ENCODE data around the gene RPS8.
"Not testable (repeated sequence)": the region's sequence is repeated elsewhere in the genome, so short reads cannot be mapped to it uniquely, and the experiment has no call there.

RPS8 gene

GRCh38 chr1:44775078-44775929 is at the start of gene RPS8:
Gene RPS8 (plus strand): TSS chr1:44775540. CDS start chr1:44775597, 57 bp downstream.
- H3K4me1 ChIP-seq = peaks cover 0 to 27% (median 15%) of the 10 kb centered on the region in 4 donors
- DNase-seq = peak; percentile 92 to 95
- H3K9me3 ChIP-seq = no peaks in the 10 kb centered on the region
- intact Hi-C loops (cut with DNase I; ENCODE audit: low total_unique reads) = loop anchor here (5.0 kb wide), 1 partner anchor 43 kb away; the partner anchor contains the start of gene RNU5D-1
- no peaks in the 10 kb centered on the region for H3K27me3 ChIP-seq
- peaks cover 16 to 41% (median 36%) of the 10 kb centered on the region in 3 donors for H3K36me3 ChIP-seq
- no peak for TF ChIP-seq CTCF (IDR thresholded peaks at IDR 0.05)
- H3K27ac ChIP-seq = peak within 1 kb of the TSS; percentile 96 to 97
- H3K4me3 ChIP-seq = peak within 1 kb of the TSS; percentile 82 to 88

GRCh38 chr1:44730741-44731512 is 44.4 kb upstream of the RPS8 start, which contains the start of gene RNU5D-1:
Gene RNU5D-1 (minus strand): TSS chr1:44731170.
- Histone ChIP-seq H3K4me1 (peaks cover 0 to 29% (median 5%) of the 10 kb centered on the region in 4 donors), H3K27me3 (no peaks in the 10 kb centered on the region), H3K27ac (peak within 1 kb of the TSS; percentile 77 to 80), H3K36me3 (no peaks in the 10 kb centered on the region), H3K4me3 (peak within 1 kb of the TSS; percentile 21 to 29), H3K9me3 (no peaks in the 10 kb centered on the region)
- peak; percentile 94 to 96 for DNase-seq
- TF ChIP-seq CTCF (IDR thresholded peaks at IDR 0.05) = peak; percentile 72 to 78
- intact Hi-C loops (cut with DNase I; ENCODE audit: low total_unique reads) = loop anchor here (5.0 kb wide), 1 partner anchor 46 kb away; the partner anchor contains the start of gene RPS8

DNA sequence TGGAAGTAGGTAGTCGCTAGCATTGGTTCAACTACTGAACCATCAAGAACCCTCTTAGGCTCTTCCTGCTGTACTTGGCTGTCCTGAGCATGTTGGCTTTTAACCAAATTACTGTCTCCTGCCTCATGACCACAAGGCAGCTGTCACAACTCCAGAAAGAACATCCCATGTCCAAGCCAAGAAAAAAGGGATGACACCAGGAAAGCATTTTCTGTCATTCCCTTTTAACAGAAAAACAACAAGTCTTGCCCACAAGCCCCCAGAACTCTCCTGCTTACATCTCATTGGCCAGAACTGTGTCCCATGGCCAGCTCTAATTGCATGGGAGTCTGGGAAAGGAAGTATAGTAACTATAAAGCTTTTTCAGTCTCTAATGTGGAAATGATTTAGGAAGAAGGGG is 42.0 kb upstream of the RPS8 start:
- TF ChIP-seq CTCF (IDR thresholded peaks at IDR 0.05) = no peak
- DNase-seq = peak in 1 of 2 donors; percentile 26
- H3K27me3 ChIP-seq = no peaks in the 10 kb centered on the region
- peaks cover 0 to 24% (median 5%) of the 10 kb centered on the region in 4 donors for H3K4me1 ChIP-seq
- intact Hi-C loops (cut with DNase I; ENCODE audit: low total_unique reads) = loop anchor here (5.0 kb wide), 1 partner anchor 44 kb away; the partner anchor contains the start of gene RPS8
- H3K9me3 ChIP-seq = no peaks in the 10 kb centered on the region
- no peak overlapping the region for H3K4me3 ChIP-seq
- H3K27ac ChIP-seq = peak overlapping the region in 1 of 2 donors; percentile 45
- no peaks in the 10 kb centered on the region for H3K36me3 ChIP-seq

- no peak for TF ChIP-seq CTCF (IDR thresholded peaks at IDR 0.05)
Measured at GRCh38 chr1:44733784-44734183, 41.6 kb upstream of the RPS8 start.

GRCh38 chr1:44735992-44736391 is 39.3 kb upstream of the RPS8 start:
- Histone ChIP-seq H3K4me1 (peaks cover 0 to 20% (median 11%) of the 10 kb centered on the region in 4 donors), H3K27me3 (no peaks in the 10 kb centered on the region), H3K27ac (no peak overlapping the region), H3K4me3 (no peak overlapping the region), H3K36me3 (no peaks in the 10 kb centered on the region), H3K9me3 (no peaks in the 10 kb centered on the region)
- TF ChIP-seq CTCF (IDR thresholded peaks at IDR 0.05) = no peak
- intact Hi-C loops (cut with DNase I; ENCODE audit: low total_unique reads) = no loop called here
- DNase-seq = no peak

More at GRCh38 chr1:44733784-44734183, 41.6 kb upstream of the RPS8 start:
- Histone ChIP-seq H3K27me3 (no peaks in the 10 kb centered on the region), H3K27ac (peak overlapping the region in 1 of 2 donors; percentile 45), H3K9me3 (no peaks in the 10 kb centered on the region), H3K4me1 (peaks cover 0 to 24% (median 5%) of the 10 kb centered on the region in 4 donors), H3K36me3 (no peaks in the 10 kb centered on the region), H3K4me3 (no peak overlapping the region)
- no peak for DNase-seq
- intact Hi-C loops (cut with DNase I; ENCODE audit: low total_unique reads) = loop anchor here (5.0 kb wide), 1 partner anchor 44 kb away; the partner anchor contains the start of gene RPS8

DNA sequence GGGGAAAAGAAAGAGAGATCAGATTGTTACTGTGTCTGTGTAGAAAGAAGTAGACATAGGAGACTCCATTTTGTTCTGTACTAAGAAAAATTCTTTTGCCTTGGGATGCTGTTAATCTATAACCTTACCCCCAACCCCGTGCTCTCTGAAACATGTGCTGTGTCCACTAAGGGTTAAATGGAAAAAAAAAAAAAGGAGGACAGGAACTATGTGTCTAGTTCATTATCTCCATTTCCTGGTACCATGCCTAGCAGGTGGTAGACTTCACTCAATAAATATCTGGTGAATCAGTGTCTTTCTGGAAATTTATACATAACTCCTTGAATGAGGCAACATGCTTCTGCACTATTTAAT is 36.4 kb upstream of the RPS8 start:
- intact Hi-C loops (cut with DNase I; ENCODE audit: low total_unique reads); H3K36me3 ChIP-seq; H3K9me3 ChIP-seq; H3K27me3 ChIP-seq; DNase-seq: not testable (repeated sequence)
- Histone ChIP-seq H3K4me1 (peaks cover 0 to 12% (median 6%) of the 10 kb centered on the region in 4 donors), H3K27ac (peak overlapping the region; percentile 82 to 85), H3K4me3 (peak overlapping the region; percentile 56 to 63)

Data from tibial artery (tissue), 4 donors.